ENCODE measurements around the gene MTA3. TPM values are rescaled to one million over a fixed set of nuclear protein-coding genes. Genes with fewer than 3 reads are reported as not detected.

MTA3 gene
- polyA plus RNA-seq, 3 donors = 2.0 to 4.5 (median 2.2) TPM

DNA sequence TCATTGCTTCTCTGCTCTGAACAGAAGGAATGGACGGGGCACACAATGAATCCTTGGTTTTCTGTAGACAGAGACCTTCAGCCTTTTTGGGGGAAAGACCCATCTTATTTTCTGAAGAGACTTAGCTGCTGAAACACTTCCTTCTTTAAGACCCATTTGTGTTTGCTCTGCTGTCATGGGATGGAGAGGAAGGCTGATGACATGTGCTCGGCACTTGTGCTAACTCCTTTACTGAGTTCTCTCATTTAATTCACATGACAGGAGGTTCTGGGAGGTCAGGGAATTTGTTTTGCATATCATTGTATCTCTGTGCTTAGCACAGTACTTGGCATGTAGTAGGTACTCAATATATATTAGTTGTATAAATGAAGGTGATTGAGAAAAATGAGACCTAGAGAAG, 156.5 kb downstream of the MTA3 start:
- TF ChIP-seq, protein P1, sequence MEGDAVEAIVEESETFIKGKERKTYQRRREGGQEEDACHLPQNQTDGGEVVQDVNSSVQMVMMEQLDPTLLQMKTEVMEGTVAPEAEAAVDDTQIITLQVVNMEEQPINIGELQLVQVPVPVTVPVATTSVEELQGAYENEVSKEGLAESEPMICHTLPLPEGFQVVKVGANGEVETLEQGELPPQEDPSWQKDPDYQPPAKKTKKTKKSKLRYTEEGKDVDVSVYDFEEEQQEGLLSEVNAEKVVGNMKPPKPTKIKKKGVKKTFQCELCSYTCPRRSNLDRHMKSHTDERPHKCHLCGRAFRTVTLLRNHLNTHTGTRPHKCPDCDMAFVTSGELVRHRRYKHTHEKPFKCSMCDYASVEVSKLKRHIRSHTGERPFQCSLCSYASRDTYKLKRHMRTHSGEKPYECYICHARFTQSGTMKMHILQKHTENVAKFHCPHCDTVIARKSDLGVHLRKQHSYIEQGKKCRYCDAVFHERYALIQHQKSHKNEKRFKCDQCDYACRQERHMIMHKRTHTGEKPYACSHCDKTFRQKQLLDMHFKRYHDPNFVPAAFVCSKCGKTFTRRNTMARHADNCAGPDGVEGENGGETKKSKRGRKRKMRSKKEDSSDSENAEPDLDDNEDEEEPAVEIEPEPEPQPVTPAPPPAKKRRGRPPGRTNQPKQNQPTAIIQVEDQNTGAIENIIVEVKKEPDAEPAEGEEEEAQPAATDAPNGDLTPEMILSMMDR (IDR thresholded peaks at IDR 0.05) = no peak

DNA sequence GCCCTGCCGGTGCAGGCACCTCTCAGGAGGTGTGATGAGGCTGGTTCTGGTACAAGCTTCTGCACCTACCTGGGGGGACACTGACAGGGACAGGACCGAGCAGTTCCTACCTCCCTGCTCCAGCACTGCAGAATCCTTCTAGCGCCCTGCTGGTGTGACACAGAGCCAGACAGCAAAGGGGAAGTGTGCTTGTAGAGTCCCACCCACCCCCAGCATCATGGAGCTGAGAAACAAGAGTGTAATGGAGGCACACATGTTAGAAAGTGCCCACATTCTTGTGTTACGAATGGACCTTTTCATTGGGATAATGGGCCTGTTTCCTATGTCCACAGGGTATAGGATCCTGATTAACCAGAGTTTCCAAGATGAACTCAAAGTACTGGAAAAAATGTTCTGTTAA, 157.2 kb downstream of the MTA3 start:
- DNase-seq = peak; percentile 61 to 65 (median 64)
- Histone ChIP-seq H3K9ac (ENCODE audit: insufficient read depth, low read length, poor library complexity, severe bottlenecking) (no peak overlapping the region), H3K4me2 (replicated peaks; ENCODE audit: extremely low read depth, low read length, poor library complexity, severe bottlenecking) (no peak overlapping the region), H3K4me3 (replicated peaks in 1 of 3; ENCODE audit: low read depth in 2 of 3, low read length in 3 of 3) (no peak overlapping the region), H2AFZ (ENCODE audit: insufficient read depth, low read depth, low read length, poor library complexity, severe bottlenecking) (peak overlapping the region; percentile 67), H3K36me3 (replicated peaks in 1 of 2; ENCODE audit: control insufficient read depth in 1 of 2, insufficient read depth in 2 of 2, low read length in 2 of 2) (no peaks in the 10 kb centered on the region), H3K27ac (ENCODE audit: low read depth in 1 of 2, low read length in 2 of 2) (peak overlapping the region; percentile 11 to 43), H3K4me1 (ENCODE audit: control insufficient read depth in 1 of 2, insufficient read depth in 2 of 2, low read length in 2 of 2) (peaks cover 36% of the 10 kb centered on the region in 2 donors), H3K27me3 (ENCODE audit: control insufficient read depth in 2 of 2, insufficient read depth in 2 of 2, low read length in 2 of 2) (no peaks in the 10 kb centered on the region), H4K20me1 (ENCODE audit: insufficient read depth, low read length) (no peaks in the 10 kb centered on the region), H3K79me2 (ENCODE audit: insufficient read depth, low read length) (no peaks in the 10 kb centered on the region), H3K9me3 (replicated peaks in 1 of 2; ENCODE audit: control insufficient read depth in 1 of 2, insufficient read depth in 1 of 2, low read length in 2 of 2) (peaks cover 0 to 5% of the 10 kb centered on the region in 2 donors)
- no CpG with 5 or more reads among the region's 4 CpGs for WGBS (ENCODE audit: insufficient coverage)
- Mint-ChIP-seq H3K4me3 (no peak overlapping the region), H3K9me3 (peaks cover 2 to 11% (median 6%) of the 10 kb centered on the region in 7 donors), H3K4me1 (peaks cover 33% of the 10 kb centered on the region), H3K36me3 (peaks cover under 1 to 9% of the 10 kb centered on the region in 2 donors), H3K27me3 (ENCODE audit: low read depth in 3 of 3) (no peaks in the 10 kb centered on the region), H3K27ac (peak overlapping the region in 6 of 7 donors; percentile 37 to 83 (median 64))
- TF ChIP-seq, protein P1 (IDR thresholded peaks at IDR 0.05) = no peak
- intact Hi-C loops (cut with micrococcal nuclease) = no loop called here

More for the DNA sequence above, 156.5 kb downstream of the MTA3 start:
- no peak overlapping the region for H3K4me2 ChIP-seq (replicated peaks; ENCODE audit: extremely low read depth, low read length, poor library complexity, severe bottlenecking)
- peaks cover 0 to 2% of the 10 kb centered on the region in 2 donors for H3K9me3 ChIP-seq (replicated peaks in 1 of 2; ENCODE audit: control insufficient read depth in 1 of 2, insufficient read depth in 1 of 2, low read length in 2 of 2)
- peak overlapping the region; percentile 13 for H2AFZ ChIP-seq (ENCODE audit: insufficient read depth, low read depth, low read length, poor library complexity, severe bottlenecking)
- peak; percentile 21 to 40 (median 36) for DNase-seq
- H3K27ac ChIP-seq (ENCODE audit: low read depth in 1 of 2, low read length in 2 of 2) = peak overlapping the region in 1 of 2 donors; percentile 11
- no peak overlapping the region for H3K4me3 ChIP-seq (replicated peaks in 1 of 3; ENCODE audit: low read depth in 2 of 3, low read length in 3 of 3)
- intact Hi-C loops (cut with micrococcal nuclease) = loop anchor here in 1 of 2 donors (5.0 kb wide), 1 partner anchor 32 kb away; no protein-coding TSS in a partner anchor
- peaks cover 33% of the 10 kb centered on the region for H3K4me1 Mint-ChIP-seq
- no peaks in the 10 kb centered on the region for H3K27me3 Mint-ChIP-seq (ENCODE audit: low read depth in 3 of 3)
- H3K4me3 Mint-ChIP-seq = no peak overlapping the region
- H3K36me3 Mint-ChIP-seq = peaks cover 0 to 7% of the 10 kb centered on the region in 2 donors
- H3K27me3 ChIP-seq (ENCODE audit: control insufficient read depth in 2 of 2, insufficient read depth in 2 of 2, low read length in 2 of 2) = no peaks in the 10 kb centered on the region
- H4K20me1 ChIP-seq (ENCODE audit: insufficient read depth, low read length) = no peaks in the 10 kb centered on the region
- no peaks in the 10 kb centered on the region for H3K36me3 ChIP-seq (replicated peaks in 1 of 2; ENCODE audit: control insufficient read depth in 1 of 2, insufficient read depth in 2 of 2, low read length in 2 of 2)
- H3K79me2 ChIP-seq (ENCODE audit: insufficient read depth, low read length) = no peaks in the 10 kb centered on the region
- no peak overlapping the region for H3K9ac ChIP-seq (ENCODE audit: insufficient read depth, low read length, poor library complexity, severe bottlenecking)
- peaks cover 3 to 6% (median 5%) of the 10 kb centered on the region in 7 donors for H3K9me3 Mint-ChIP-seq
- H3K27ac Mint-ChIP-seq = peak overlapping the region; percentile 59 to 92 (median 82)
- WGBS (ENCODE audit: insufficient coverage) = 80% methylated on average over 1 of the region's 2 CpGs
- peaks cover 36% of the 10 kb centered on the region in 2 donors for H3K4me1 ChIP-seq (ENCODE audit: control insufficient read depth in 1 of 2, insufficient read depth in 2 of 2, low read length in 2 of 2)
